Retinal pigment epithelial cell (primary cell): ENCODE data around the gene DPEP2.
"Not testable (repeated sequence)": the region's sequence is repeated elsewhere in the genome, so short reads cannot be mapped to it uniquely, and the experiment has no call there.

Source experiments
- DNase-seq: peaks from one replicate; pipeline ENCODE4 v3.0.0-alpha.2; 2010; ENCODE audit warnings: low read depth
- H3K4me3 ChIP-seq: 2 replicates; pipeline ENCODE4 v1.5.1; 2011; ENCODE audit warnings: mild to moderate bottlenecking, low read length, control low read depth, moderate library complexity
- CTCF ChIP-seq: conservative IDR thresholded peaks from 2 replicates; pipeline ENCODE4 v1.5.1; 2011; ENCODE audit warnings: low read depth, low read length, control low read depth, inconsistent platforms

Gene DPEP2

DNA sequence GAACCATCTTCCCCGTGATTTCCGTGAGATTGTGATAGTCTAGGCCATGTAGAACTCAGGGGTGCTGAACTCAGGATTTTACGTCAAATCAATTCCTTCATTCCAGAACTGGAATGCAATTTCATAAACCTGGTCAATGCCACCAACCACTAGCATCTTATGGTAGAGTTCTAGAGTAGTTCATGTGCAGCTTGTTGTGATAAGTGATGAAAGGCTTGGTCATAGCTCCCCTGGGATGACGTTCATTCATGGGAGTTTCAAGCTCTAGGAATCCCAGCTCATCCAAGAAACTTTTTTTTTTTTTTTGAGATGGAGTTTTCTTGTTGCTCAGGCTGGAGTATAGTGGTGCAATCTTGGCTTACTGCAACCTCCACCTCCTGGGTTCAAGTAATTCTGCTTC is 3.7 kb upstream of the DPEP2 start:
- TF ChIP-seq CTCF, result no peak
- no peak overlapping the region for H3K4me3 ChIP-seq
- DNase-seq, result no peak

- no peak for DNase-seq
- no peak overlapping the region for H3K4me3 ChIP-seq
- no peak for TF ChIP-seq CTCF
Measured at GRCh38 chr16:68000450-68000849, 1.2 kb upstream of the DPEP2 start.

DNA sequence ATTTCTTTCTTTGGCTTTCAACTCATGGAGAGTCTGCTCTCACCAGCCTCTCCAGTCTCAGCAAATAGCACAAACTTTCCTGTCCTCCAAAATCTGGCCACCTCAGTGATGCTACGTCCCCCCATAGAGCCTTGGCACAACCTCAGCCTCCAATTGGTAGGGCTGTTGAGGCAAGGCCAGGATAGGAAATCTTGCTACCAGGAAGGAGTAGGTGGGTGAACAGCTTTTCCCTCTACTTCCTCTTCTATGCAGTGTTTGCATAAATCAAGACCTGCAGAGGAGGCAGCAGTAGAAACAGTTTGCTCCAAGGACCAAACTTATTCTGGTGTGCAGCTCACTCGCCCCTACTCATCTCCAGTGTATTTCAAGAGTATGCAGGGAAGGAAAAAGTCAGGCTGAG is 701 bp upstream of the DPEP2 start:
- no peak for DNase-seq
- TF ChIP-seq CTCF, result no peak
- H3K4me3 ChIP-seq, result no peak overlapping the region

GRCh38 chr16:67998231-67998778 is 979 bp downstream of the DPEP2 start:
- not testable (repeated sequence) for H3K4me3 ChIP-seq, DNase-seq

DNA sequence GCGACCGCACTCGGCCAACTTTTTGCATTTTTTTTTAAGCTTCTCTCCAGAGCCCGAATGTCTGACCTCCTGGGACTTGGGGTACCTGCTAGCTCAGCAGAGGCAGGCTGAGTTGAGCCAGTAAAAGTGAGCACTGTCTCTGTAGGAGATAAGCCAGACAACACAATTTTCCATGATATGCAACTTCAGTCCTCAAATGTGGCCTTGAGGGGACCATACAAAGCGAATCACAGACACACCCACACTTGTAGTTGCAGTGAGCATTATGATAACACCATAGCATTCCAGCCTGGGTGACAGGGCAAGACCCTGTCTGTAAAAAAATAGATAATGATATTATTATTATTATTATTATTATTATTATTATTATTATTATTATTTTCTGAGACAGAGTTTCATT is 2.6 kb downstream of the DPEP2 start:
- no peak for DNase-seq
- H3K4me3 ChIP-seq, result no peak overlapping the region
- TF ChIP-seq CTCF, result no peak

DNA sequence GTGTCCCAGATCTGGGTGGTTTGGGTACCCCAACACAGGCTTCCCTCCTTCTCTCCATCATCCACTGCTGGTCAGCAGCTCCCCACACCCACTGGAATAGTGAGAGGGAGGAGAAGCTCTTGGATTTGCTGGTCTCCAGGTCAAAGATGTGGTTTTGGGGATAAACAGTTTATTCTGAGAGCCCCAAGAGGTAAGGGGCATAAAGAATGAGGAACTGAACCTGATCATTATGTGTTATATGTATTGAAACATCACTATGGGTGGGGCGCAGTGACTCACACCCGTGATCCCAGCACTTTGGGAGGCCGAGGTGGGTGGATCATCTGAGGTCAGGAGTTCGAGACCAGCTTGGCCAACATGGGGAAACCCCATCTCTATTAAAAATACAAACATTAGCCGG is 3.9 kb downstream of the DPEP2 start:
- no peak for TF ChIP-seq CTCF
- DNase-seq, result no peak
- no peak overlapping the region for H3K4me3 ChIP-seq

DNA sequence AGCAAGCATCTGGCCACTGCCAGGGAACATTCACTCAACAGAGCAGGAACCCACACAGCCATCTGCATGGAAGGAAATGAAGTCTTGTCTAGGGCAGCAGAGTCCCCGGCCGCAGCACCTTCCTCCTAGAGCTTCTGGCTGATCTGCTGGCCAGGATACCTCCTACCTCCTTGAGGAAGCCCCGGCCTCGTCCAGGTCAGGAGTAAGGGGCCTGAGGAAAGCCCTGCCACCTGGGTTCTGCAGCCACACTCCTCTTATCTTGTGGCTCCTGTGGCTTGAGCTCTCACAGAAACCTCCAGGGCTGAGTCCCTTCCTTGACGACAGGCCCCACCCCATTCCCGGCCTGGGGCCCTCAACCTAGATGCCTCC is 5.3 kb downstream of the DPEP2 start:
- not testable (repeated sequence) for H3K4me3 ChIP-seq, DNase-seq

DNA sequence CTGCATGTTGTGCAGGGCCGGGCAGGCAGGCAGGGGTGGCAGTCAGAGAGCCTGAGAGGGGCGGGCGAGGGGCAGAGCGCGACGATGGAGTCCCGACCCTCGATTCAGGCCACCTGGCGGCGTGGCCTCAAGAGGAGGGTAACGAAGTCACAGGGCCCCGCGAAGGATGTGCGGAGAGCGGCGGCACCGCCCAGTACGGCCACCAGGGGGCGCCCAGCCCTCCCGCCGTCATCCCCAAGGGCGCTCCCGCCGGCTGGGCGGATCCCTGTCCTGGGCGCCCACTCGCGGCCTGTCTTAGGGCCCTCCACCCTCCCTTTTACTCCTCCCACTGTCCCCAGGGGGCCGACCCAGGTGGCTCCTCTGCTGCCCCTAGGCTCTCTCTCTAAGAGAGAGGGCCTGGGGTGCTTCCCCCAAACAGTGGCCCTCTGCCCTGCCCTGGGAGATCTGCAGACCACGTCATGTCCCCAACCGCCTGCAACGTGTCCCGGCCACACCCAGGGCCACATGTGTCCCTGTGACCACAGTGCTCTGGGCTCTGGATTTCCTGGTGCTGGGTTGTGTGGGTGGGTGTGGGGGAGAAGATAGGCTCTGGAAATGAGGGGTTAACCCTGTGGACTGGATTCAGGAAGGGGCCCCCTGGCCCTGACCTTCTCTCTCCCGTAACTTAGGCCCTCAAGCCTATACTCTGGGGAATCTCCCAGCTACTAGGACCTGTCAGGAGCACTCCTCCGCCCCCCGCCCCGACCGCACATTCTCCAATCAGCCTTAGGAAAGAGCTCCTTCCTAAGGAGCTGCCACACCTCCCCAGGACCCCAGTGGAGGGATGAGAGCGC is 5.9 kb downstream of the DPEP2 start:
- no peak overlapping the region for H3K4me3 ChIP-seq
- TF ChIP-seq CTCF, result peak; percentile 84
- no peak for DNase-seq
